Stimulated activated CD4-positive, alpha-beta T cell treated with anti-CD3 and anti-CD28 coated beads, Interleukin-4, amount 100 ng/mL, for 4 hours (primary cell): ENCODE data around the gene CTDSP2.
"Not testable (repeated sequence)": the region's sequence is repeated elsewhere in the genome, so short reads cannot be mapped to it uniquely, and the experiment has no call there.

Source experiments
- DNase-seq, 2 experiments: peaks; one replicate each; pipeline ENCODE4 v3.0.0-alpha.2; 2020

The CTDSP2 gene

DNA sequence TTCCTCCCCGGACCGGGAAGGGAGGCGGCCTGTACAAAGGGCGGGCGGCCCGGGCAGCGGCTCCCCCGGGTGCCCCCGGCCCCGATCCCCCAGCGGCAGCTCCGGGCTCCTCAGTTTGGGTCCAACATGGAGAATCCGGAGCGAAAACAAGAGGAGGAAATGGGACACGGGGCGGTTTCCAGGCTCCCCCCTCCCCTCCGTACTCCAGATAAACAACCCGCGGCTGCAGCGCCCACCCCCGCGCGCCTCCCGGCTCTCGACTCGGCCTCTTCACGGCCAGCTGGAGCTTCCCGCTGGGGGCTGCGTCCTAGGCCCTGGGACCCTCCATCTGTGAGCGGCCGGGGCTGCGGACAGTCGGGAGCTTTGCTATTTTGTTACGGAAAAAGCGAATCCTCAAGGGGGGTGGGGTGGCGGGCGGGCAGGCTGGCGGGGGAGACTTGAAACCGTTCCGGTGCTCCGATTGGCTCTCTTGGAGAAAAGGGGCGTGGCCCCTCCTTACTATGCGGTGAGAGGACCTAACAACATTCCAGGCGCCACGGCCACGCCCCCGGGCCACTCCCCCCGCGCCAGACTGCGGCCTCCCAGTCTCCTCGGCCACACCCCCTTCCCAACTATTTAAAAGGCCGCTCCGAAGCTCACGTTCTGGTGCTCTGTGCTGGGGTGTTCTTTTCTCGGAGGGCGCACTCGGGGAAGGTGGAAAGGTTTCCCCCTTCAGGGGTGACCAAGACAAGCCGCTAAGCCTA, at the start of gene CTDSP2:
Gene CTDSP2 (minus strand): TSS at position 153 of the 743 bp plus-strand sequence. CDS start 294 bp downstream, outside the sequence.
- peak; percentile 86 to 87 for DNase-seq

DNA sequence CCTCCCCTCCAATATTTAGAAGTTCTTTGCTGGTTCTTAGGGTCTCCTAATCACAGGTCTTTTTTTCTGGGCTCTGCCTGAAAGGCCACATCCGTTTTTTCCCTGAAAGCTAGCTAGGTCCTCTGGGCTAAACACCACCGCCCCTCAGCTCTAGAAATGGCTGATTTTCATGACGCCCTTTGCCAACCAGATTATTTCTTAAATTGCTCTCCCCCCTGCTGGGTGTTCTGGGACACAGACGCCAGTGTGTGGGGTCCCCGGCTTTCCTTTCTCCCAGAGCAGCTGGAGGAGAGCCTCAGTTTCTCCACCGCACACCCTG, 49.5 kb upstream of the CTDSP2 start:
- no peak for DNase-seq

GRCh38 chr12:57895389-57896114, 49.0 kb upstream of the CTDSP2 start:
- DNase-seq = no peak

DNA sequence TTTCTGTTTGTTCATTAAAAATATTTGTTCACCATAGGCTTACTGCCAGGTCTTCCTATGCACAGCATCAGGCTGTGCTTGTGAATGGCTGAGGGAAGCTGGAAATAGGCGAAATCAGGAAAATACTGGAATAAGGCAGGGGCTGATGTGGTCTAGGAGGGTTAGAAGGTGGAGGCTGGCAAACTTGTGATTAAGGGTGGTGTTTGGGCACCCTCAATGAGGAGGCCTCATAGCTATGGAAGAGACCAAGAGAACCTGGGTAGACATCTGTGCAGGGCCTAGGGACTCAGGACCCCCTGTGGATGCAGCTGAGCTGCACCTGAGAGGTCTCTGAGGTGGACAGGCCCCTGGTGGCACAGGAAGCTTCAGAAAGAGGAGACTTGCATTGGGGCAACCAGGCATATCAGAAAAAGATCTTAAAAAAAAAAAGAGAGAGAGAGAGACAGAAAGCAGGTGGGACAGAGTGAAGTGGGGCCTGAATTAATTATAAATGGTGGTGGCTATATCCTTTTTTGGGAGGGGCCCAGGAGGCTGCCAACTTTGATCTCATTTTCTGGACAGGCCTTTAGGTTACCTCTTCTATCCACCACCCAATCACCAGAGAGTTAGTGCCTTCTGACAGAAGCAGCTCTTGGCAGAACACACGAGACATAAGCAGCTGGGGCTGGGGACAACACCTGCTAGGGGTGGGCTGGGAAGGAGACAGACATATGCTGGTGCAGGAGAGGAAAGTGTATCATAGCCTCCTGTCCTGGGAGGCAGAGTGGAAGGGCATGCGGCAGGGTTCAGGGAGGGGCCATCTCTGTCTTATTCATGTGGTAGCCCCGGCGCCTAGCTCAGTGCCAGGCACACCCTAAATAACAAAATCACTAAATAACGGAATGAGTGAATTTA, 48.1 kb upstream of the CTDSP2 start:
- no peak for DNase-seq

DNA sequence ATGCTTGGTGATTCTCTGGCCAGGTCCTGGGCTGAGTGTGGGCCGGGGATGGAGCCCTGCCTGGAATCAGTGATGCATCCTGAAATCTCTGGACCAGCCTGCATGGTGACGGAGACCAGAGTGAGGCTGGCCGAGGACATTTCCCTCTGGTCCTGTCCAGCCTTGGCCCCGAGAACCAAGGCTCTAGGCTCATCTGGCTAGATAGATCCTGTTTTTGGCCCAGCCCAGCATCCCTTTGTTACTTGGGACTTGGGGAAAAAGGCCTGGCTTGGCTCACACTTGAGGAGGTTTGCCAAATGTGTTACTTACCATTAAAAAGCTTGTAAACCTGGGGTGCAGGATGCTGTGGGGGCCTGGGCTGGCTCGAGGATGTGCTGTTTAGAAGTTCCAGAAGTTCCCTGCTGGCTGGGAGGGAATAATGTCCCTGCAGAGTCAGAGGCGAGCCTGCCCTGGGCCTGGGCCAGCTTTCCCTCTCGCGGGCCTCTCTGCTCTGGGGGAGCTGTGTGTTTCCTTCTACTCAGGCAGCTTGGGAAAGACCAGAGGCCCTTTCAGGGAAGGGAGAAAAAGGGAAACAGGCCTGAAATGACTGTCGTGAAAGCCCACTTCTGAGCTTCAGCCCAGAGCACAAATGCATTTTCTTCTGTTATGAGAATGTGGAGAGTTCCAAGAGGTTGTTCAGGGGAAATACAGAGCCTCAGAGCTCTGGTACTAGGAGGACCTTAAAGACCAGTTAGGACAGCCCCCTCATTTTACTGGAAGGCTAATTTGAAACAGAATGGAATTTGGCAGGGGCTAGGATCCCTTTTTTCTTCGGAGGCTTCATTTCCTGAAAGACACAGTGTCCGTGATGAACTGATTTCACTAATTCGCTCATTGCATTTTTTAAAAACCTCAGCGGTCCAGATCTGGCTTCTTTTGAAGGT, 47.2 kb upstream of the CTDSP2 start:
- DNase-seq = no peak

- DNase-seq = no peak
Measured at GRCh38 chr12:57892232-57892972, 45.9 kb upstream of the CTDSP2 start.

DNA sequence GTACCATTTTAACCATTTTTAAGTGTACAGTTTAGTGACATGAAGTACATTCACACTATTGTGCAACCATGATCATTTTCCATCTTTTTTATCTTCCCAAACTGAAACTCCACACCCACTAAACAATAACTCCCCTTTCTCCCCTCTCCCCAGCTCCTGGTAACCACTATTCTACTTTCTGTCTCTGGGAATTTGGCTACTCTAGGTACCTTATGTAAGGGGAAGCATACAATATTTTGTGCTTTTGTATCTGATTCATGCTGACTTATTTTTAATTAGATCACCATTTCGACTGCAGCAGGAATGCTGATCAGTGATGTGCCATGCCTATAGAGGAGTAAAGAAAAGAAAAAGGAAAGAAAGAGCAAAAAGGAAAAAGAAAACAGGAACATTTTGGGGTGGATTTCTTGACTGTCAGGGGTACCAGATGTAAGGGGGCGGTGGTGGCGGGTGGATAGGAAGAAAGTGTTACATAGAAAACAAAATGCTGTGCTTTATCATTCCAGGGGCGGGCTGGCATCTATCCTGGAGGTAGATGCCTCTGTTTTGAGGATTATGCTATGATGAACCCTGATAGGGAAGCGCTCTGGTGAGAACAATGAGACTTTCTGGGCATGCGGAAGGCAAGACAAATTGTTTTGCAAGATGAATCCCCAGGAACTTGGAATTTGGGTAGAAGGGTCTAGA, 45.2 kb upstream of the CTDSP2 start:
- no peak for DNase-seq

DNA sequence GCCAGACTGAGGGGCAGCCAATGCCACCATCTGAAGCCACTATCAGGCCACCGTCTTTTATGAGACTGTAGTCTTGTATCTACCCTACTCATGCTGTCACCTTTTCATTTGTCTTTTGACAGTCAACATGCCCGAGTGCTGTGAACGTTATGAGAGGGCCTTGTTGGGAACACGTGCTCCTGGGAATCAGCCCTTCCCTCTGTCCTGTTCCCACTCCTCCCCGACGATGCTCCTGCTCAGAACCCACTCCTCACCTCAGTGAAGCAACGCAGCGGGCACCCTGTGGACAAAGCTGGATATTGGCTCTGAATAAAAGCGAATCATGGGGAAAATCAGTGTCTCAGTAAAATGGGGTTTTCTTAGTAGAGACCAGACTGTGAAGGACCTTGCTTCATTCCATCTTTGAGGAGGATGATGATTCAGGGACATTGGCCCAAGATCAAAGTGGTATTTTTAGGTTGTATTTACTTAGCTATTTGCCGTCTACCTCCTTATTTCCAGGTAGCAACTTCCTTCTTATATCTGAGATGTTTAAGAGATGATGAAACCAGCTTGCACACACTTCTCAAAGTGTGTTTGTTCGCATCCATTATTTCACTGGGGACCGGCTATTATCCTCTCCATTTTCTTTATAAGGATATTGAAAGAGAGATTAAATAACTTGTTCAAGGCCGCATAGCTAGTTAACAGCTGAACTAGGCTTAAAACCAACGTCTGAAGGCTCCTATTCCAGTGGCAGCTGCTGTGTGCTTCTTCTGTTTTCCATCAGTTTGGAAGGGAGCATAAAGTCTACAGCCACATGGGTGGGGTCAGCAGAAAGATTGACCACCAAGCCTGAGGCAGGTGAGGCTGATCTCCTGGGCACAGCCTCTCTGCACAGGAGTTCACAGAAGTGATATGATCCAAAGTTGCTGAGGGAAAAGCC, 43.9 kb upstream of the CTDSP2 start:
- no peak for DNase-seq

- DNase-seq = no peak
Measured at GRCh38 chr12:57889500-57889989, 43.0 kb upstream of the CTDSP2 start.

- no peak for DNase-seq
Measured at GRCh38 chr12:57888409-57889157, 42.1 kb upstream of the CTDSP2 start.

DNA sequence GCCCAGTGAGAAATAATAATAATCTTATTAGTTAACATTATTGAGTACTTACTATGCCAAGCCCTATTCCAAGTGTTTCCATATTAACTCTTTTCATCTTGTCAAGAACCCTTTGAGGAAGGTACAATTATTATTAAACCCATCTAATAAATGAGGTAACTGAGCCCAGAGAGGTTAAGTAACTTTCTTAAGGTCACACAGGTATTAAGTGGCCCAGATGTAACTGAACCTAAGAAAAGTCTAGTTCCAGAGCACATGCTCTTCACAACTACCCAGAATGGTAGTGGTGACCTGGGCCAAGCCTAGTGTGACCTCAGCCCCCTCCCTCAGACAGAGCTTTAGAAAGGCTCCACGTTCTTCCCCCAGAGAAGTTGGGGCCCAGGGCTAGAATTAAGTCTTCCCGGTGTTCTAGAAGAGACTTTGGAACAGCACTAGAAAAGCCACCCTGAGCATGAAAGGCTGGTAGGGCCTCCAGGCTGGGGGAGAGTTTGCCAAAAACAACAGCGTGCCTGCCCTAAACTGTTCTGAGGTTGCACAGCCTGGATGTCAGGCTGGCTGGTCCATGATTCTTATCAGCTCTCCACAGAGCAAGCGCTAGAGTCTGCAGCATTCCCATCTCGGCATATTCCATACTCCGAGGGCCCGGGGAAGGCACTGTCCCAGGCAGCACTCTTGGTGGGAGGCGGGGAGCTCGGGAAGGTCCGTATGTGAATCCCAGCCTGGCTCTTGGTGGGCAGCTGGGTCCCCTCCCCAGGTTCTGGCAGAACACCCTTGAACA, 41.3 kb upstream of the CTDSP2 start:
- DNase-seq = no peak

DNA sequence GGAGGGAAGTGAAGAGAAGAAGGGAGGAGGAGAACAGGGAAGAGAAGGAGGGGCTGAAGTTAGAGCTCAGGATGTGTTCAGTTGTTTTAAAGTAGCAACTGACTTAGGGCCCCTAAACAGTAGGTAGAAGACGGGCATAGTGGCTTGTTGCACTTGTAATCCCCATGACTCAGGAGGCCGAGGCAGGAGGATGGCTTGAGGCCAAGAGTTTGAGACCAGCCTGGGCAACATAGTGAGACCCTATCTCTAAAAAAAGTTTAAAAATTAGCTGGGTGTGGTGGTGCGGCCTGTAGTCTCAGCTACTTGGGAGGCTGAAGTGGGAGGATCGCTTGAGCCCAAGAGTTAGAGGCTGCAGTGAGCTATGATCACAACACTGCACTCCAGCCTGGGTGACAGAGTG, 40.4 kb upstream of the CTDSP2 start:
- DNase-seq = not testable (repeated sequence)

GRCh38 chr12:57886542-57886941, 40.0 kb upstream of the CTDSP2 start:
- no peak for DNase-seq

DNA sequence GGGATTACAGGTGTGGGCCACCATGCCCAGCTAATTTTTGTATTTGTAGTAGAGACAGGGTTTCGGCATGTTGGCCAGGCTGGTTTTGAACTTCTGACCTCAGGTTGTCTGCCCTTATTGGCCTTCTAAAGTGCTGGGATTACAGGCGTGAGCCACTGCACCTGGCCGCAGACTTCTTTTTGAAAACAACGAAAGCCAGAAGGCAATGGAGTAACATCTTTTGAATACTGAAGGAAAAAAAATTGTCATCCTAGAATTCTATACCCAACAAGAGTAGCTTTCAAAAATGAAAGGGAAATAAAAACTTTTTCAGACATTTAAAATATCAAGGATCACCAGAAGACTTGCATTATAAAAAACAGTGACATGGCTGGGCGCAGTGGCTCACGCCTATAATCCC, 38.7 kb upstream of the CTDSP2 start:
- no peak for DNase-seq

GRCh38 chr12:57883700-57884099, 37.2 kb upstream of the CTDSP2 start:
- no peak for DNase-seq

DNA sequence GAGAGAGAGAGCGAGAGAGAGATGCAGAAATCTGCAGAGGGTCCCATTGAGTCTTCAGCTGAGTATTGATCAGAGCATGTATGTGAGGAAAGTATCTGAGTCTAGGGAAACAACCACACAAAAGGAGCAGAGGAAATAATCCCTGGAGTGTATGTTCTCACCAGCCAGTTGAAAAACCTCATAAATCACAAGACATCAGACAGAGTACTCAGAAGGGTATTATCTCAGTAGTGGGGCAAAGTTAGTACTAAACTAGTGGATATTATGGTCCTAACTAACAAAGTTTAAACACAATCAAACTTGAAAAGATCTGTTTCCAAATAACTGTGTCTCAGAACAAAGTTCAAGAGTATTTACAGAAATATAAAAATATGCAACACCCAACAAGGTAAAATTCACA, 36.5 kb upstream of the CTDSP2 start:
- no peak for DNase-seq

DNA sequence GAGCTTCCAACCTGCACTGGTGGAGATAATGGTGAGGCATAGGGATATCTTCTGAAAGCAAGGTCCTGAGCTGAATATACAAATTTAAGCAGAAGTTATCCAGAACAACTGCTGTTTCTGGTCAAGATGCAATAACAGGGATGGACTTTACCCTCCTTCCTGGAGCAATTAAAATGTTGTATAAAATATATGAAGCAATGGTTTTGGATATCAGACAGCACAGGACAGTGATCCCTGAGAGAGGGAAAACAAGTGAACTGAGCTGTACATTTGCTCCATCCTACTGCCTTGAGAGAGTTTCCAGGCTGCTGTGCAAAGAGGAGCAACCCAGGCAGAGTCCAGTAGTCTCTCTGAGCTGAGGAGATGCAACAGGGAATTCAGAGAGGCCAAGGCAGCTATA, 36.0 kb upstream of the CTDSP2 start:
- no peak for DNase-seq

GRCh38 chr12:57881475-57881874, 34.9 kb upstream of the CTDSP2 start:
- DNase-seq = no peak
